Fibroblast of skin of back (primary cell): ENCODE results near the gene F11. TPM values are rescaled to one million over a fixed set of nuclear protein-coding genes. Genes with fewer than 3 reads are reported as not detected.
"Not testable (repeated sequence)": the region's sequence is repeated elsewhere in the genome, so short reads cannot be mapped to it uniquely, and the experiment has no call there.

ENCODE experiments used
- DNase-seq: peaks from one replicate; pipeline ENCODE4 v3.0.0-alpha.2; 2013
- polyA plus RNA-seq, 2 experiments: library from polyadenylated mRNA; unstranded; fragments of 120-200 nt; gene quantifications; one replicate each; pipeline ENCODE4 v1.2.1, GENCODE V29; 2013; ENCODE audit not compliant: insufficient read length in 2 of 2

Gene F11
- not detected for polyA plus RNA-seq (2013, experiment 1 of 2; ENCODE audit: insufficient read length)
- polyA plus RNA-seq (2013, experiment 2 of 2; ENCODE audit: insufficient read length) = not detected

- no peak for DNase-seq
Measured at GRCh38 chr4:186265683-186266652, at the start of gene F11. Gene F11 (plus strand): TSS chr4:186266189. CDS start chr4:186267137, 948 bp downstream.

GRCh38 chr4:186216465-186217024 lies 49.4 kb upstream of the F11 start:
- no peak for DNase-seq

GRCh38 chr4:186217733-186218293 lies 48.2 kb upstream of the F11 start:
- DNase-seq = no peak

- no peak for DNase-seq
Measured at GRCh38 chr4:186221624-186222023, 44.4 kb upstream of the F11 start.

GRCh38 chr4:186225848-186226247 lies 40.1 kb upstream of the F11 start:
- no peak for DNase-seq

GRCh38 chr4:186226521-186227189 lies 39.3 kb upstream of the F11 start:
- DNase-seq = no peak

GRCh38 chr4:186227221-186227620 lies 38.8 kb upstream of the F11 start, which contains the start of gene KLKB1:
Gene KLKB1 (plus strand): TSS chr4:186227507. CDS start chr4:186228196, 689 bp downstream.
- peak; percentile 32 for DNase-seq

GRCh38 chr4:186227744-186228513 lies 38.1 kb upstream of the F11 start:
- no peak for DNase-seq

GRCh38 chr4:186228514-186228894 lies 37.5 kb upstream of the F11 start:
- no peak for DNase-seq

- DNase-seq = no peak
Measured at GRCh38 chr4:186234367-186234766, 31.6 kb upstream of the F11 start.

GRCh38 chr4:186236126-186236525 lies 29.9 kb upstream of the F11 start:
- no peak for DNase-seq

GRCh38 chr4:186240452-186240847 lies 25.5 kb upstream of the F11 start:
- DNase-seq = no peak

- DNase-seq = no peak
Measured at GRCh38 chr4:186240848-186241491, 25.0 kb upstream of the F11 start.

GRCh38 chr4:186241616-186242015 lies 24.4 kb upstream of the F11 start:
- DNase-seq = no peak

GRCh38 chr4:186242031-186242430 lies 24.0 kb upstream of the F11 start:
- DNase-seq = not testable (repeated sequence)

- DNase-seq = no peak
Measured at GRCh38 chr4:186243331-186243730, 22.7 kb upstream of the F11 start.

GRCh38 chr4:186244835-186245234 lies 21.2 kb upstream of the F11 start:
- DNase-seq = no peak

GRCh38 chr4:186247062-186247752 lies 18.8 kb upstream of the F11 start:
- DNase-seq = not testable (repeated sequence)

- DNase-seq = no peak
Measured at GRCh38 chr4:186248643-186249042, 17.3 kb upstream of the F11 start.
